Effector memory CD4-positive, alpha-beta T cell (primary cell): Measurements from ENCODE around the gene MRM2.

Experiments used
- DNase-seq, 3 donors: peaks; one replicate each; pipeline ENCODE4 v3.0.0-alpha.2; 2020
- H3K27ac ChIP-seq: 2 replicates; pipeline ENCODE4 v1.7.0; 2013; ENCODE audit warnings: mild to moderate bottlenecking, low read length, moderate library complexity; ENCODE audit not compliant: insufficient read depth, poor library complexity, severe bottlenecking
- H3K27me3 ChIP-seq: replicated peaks from 2 replicates; pipeline ENCODE4 v1.7.0; 2013; ENCODE audit warnings: mild to moderate bottlenecking, low read length; ENCODE audit not compliant: insufficient read depth, control insufficient read depth, poor library complexity, severe bottlenecking
- H3K36me3 ChIP-seq: 2 replicates; pipeline ENCODE4 v1.7.0; 2013; ENCODE audit warnings: mild to moderate bottlenecking, low read length, moderate library complexity; ENCODE audit not compliant: control insufficient read depth, insufficient read depth
- H3K4me1 ChIP-seq: 2 replicates; pipeline ENCODE4 v1.7.0; 2013; ENCODE audit warnings: low read length, mild to moderate bottlenecking; ENCODE audit not compliant: control insufficient read depth, insufficient read depth, poor library complexity, severe bottlenecking
- H3K4me3 ChIP-seq: 2 replicates; pipeline ENCODE4 v1.7.0; 2013; ENCODE audit warnings: low read length, low read depth, mild to moderate bottlenecking; ENCODE audit not compliant: insufficient read depth, poor library complexity, severe bottlenecking
- H3K9me3 ChIP-seq: 2 replicates; pipeline ENCODE4 v1.7.0; 2013; ENCODE audit warnings: mild to moderate bottlenecking, low read length, moderate library complexity; ENCODE audit not compliant: control insufficient read depth

MRM2 gene

DNA sequence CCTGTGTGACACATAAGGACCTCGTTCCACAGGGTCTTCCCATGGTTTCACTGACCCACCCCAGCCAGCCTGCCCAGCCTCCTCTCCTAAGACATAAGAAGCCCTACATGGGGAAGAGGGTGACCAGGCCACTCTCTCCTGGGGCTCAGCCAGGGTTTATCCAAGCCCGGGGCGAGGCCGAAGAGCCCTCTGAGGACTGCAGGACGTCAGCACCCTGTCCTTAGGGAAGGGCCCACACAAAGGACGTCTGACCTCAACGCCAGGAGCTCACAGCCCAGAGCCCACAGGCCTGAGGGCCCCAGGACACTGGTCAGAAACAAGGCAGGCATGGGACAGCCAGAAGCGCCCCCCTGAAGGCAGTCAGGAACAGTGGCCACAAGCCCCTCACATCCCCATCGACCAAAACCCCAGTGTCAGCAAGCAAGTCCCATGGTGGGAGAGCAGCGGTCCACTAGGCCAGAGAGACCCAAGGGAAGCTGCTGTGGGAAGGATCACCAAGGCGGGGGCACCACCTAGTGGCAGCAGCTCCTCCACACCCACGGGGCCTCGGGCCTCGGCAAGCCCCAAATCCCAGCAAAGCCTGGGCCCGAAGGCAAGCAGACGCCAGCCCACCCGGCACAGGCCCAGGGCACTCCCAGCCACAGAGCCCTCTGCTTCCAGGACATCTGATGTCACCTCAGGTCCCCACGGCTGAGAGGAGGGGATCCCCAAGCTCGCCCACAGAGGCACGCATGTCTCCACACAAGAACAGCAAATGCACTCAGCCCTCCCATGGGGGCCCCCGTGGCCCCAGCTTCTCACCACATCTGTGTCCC, 32.7 kb downstream of the MRM2 start:
- no peaks in the 10 kb centered on the region for H3K27me3 ChIP-seq
- no peaks in the 10 kb centered on the region for H3K4me1 ChIP-seq
- peak in 1 of 3 donors; percentile 12 for DNase-seq
- no peak overlapping the region for H3K4me3 ChIP-seq
- no peaks in the 10 kb centered on the region for H3K9me3 ChIP-seq
- H3K36me3 ChIP-seq: peaks cover 26% of the 10 kb centered on the region
- H3K27ac ChIP-seq: no peak overlapping the region

DNA sequence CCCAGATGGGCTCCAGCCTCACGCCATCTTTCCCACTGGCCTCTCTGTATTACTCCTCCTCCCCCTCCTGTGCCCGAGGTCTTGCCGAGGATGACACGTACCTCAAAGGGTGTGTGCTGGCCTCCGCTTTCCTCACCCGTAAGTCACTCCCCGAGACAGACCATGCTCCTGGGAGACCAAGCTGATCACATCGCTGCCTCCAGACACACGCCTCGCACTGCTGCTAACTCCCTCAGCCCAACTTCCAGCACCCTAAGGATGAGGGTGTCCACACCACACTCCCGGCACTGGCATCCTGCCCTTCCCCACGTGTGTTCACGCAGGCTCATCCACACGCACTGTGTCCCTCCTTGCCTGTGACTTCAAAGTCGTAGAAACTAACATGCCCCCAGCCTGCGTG, 33.3 kb downstream of the MRM2 start:
- Histone ChIP-seq H3K4me3 (no peak overlapping the region), H3K4me1 (no peaks in the 10 kb centered on the region), H3K27me3 (no peaks in the 10 kb centered on the region), H3K27ac (no peak overlapping the region), H3K9me3 (no peaks in the 10 kb centered on the region), H3K36me3 (peaks cover 24% of the 10 kb centered on the region)
- no peak for DNase-seq

DNA sequence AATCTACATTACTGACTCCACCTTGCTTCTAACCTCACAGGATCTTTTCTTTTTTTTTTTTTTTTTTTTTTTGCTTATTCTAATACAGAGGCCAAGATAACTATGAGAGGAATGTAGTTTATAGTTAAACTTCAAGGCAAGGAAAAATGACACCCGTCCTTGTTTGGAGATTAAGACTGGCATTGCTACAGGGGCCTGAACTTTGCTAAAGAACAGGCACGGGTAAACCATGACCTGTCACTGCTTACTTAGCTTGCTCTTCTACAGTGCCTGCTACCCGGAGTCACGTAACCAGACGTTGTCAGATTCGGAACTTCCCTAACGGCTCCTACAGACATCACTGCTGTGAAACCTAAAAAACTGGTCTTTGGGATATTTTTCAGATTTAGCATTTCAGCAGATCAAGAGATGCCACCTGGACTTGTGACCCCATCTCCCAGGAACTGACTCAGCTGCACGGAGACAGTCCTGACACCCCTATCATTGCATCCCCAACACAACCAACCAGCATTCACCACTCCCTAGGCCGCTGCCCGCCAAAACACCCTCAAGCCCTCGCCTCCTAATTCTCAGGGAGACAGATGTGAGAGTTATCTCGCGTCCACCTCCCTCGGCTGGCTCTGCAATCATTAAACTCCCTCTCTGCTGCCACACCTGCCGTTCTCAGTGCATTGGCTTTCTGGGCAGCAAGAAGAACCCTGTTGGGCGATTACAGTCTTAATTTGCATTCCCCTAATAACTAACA, 36.8 kb downstream of the MRM2 start:
- no peak for DNase-seq
- Histone ChIP-seq H3K27me3 (no peaks in the 10 kb centered on the region), H3K4me1 (no peaks in the 10 kb centered on the region), H3K4me3 (no peak overlapping the region), H3K36me3 (peaks cover 16% of the 10 kb centered on the region), H3K27ac (no peak overlapping the region), H3K9me3 (no peaks in the 10 kb centered on the region)

DNA sequence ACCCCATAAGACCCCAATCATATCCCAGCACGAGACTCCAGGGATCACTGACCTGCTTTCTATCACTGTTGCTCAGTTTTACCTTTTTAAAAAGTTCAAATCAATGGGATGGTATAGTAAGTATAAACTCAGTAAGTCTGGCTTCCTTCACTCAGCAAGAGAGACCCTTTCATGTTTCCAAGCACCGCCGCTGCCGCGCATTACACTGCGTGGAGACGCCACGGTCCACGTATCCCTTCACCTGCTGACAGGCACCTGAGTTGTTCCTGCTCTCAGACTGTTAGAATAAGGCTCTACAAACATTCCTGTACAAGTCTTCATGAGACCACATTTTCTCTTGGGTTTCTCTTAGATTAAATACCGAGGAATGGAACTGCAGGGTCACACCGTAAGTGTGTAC, 37.6 kb downstream of the MRM2 start:
- Histone ChIP-seq H3K36me3 (peaks cover 21% of the 10 kb centered on the region), H3K27ac (no peak overlapping the region), H3K4me1 (no peaks in the 10 kb centered on the region)

DNA sequence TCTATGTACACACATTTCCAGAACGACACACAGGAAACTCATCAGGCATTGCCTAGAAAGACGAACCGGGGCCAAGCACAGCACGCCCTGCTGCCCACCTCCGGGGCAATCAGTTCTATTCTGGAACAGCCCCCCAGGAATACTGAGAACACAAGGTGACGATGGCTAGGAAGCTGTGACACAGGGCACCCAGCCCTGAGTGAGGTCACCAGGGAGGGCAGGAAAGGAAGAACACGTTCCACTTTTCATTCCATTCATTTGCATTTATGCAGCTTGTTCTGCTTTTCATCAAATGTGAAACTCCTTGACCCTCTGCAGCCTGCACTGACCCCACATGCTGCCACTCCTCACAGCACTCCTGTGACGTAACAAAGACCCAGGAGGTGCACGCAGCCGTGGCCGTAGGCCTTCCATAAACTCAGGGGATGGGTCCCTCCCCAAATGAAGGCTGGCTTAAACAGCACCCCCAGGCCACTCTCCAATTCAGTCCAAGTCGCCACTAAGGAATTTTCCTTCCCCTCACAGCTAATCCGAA, 38.2 kb downstream of the MRM2 start:
- no peak for DNase-seq
- Histone ChIP-seq H3K27me3 (no peaks in the 10 kb centered on the region), H3K27ac (no peak overlapping the region), H3K9me3 (no peaks in the 10 kb centered on the region), H3K4me1 (no peaks in the 10 kb centered on the region), H3K36me3 (peaks cover 27% of the 10 kb centered on the region), H3K4me3 (no peak overlapping the region)

More for the DNA sequence above, 37.6 kb downstream of the MRM2 start:
- DNase-seq: no peak
- H3K4me3 ChIP-seq: no peak overlapping the region
- no peaks in the 10 kb centered on the region for H3K9me3 ChIP-seq
- no peaks in the 10 kb centered on the region for H3K27me3 ChIP-seq

DNA sequence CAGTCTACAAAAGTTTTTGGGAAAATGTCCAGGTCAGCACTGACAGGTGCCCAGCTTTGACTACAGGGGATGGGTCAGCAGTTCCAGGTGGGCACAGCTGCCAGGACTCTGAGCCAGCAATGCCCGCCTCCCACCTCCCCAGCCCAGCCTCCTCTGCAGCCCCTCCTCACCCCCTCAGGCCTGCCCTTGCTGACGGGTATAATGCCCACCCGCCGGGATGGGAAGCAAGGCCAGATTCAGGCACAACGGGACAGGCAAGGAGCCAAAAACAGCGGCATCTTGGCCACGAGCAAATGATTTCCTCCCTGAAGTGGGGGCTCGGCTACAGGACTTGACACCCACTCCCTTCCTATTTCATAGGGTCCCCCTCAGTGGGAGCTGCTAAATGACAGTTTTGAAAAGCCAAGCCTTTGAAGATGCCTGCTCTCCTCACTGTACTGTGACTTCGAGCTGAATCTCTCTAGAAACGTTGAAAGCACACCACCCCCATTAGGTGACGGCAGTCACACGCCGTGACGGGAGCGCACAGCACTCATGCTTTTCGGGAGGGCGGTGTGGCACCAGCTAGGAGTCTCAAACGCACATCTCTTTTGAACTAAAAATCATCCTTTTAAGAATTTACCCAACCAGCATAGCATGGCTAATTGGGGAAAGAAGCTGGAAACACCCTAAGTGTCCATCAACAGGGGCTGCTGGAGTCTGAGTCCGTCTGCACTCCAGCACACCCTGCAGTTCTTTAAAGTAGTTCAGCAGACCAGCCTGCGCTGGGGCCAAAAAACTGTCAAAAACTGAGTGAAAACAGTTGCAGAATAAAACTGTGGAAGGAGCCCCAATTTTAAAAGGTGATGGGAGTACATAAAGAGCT, 38.9 kb downstream of the MRM2 start:
- no peak overlapping the region for H3K27ac ChIP-seq
- H3K36me3 ChIP-seq: peaks cover 21% of the 10 kb centered on the region
- H3K27me3 ChIP-seq: no peaks in the 10 kb centered on the region
- H3K4me3 ChIP-seq: no peak overlapping the region
- no peaks in the 10 kb centered on the region for H3K4me1 ChIP-seq
- no peaks in the 10 kb centered on the region for H3K9me3 ChIP-seq
- DNase-seq: no peak

DNA sequence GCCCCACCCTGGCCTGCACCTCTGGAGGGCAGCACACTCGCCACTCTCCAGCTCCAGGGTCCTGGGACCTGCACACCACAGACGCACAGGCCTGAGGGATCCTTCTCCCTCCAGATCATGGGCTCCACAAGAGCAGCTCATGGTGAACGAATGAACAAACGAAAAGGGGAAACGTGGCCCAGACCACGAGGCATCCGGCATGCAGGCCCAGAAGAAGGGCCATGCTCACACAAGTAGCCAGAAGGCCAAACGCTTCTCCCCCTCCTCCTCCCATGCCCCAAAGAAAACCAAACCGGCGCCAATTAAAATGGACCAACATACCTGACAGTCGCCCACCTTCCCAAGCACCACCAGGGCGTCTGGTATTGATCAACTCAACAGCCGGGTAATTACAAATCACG, 39.6 kb downstream of the MRM2 start:
- Histone ChIP-seq H3K27me3 (no peaks in the 10 kb centered on the region), H3K4me3 (no peak overlapping the region), H3K4me1 (no peaks in the 10 kb centered on the region), H3K36me3 (peaks cover 18% of the 10 kb centered on the region), H3K27ac (no peak overlapping the region), H3K9me3 (no peaks in the 10 kb centered on the region)
- no peak for DNase-seq

DNA sequence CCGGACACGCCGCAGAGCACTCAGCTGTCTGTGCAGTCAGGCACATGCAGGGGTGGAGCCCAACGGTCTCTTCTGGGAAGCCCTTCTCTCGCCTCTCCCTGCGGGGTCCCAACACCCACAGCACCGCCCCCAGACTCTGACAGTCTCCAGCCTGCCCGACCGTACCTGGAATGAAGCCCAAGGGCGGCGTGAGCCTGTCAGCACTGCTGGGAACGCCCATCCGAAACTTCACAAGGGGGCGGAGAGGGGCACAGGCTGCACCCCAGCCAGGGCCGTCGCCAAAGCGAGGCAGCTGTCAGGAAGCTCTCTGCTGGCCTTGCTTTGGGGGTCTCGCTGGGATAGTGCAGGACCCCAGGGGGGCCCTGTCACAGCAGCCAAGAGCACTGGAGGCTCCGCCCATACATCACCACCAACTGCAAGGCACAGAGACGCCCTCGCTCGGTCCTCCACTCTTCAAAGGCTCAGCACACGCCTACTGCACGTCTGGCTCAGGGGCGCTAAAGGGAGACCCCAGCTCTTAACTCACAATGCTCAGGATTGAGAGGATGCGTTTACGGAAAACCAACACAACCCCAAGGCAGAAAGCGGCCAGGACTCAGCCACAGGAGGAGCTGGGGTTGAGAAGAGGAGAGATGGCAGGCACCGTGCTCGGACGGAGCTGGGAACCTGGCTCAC, 40.2 kb downstream of the MRM2 start:
- Histone ChIP-seq H3K4me1 (no peaks in the 10 kb centered on the region), H3K36me3 (peaks cover 15% of the 10 kb centered on the region), H3K4me3 (no peak overlapping the region), H3K27me3 (no peaks in the 10 kb centered on the region), H3K27ac (no peak overlapping the region), H3K9me3 (no peaks in the 10 kb centered on the region)
- DNase-seq: no peak

DNA sequence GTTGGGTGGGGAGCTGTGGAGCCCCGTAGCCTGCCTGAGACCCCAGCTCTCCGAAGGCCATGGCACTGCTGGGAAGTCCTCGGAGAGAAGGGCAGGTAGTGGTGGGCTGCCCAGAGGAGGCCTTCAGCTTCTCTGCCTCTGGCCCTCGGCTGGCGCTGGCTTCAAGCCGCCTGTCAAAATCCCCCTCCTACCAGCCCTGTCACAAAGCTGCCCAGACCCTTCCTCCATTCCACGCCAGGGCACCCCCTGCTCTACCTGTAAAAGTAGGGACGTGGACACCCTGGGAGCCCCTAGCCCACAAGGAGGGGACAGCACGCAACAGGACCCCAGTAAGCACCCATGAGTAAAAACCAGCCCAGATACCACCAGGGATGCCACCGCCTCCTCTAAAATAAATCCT, 40.9 kb downstream of the MRM2 start:
- Histone ChIP-seq H3K9me3 (no peaks in the 10 kb centered on the region), H3K36me3 (peaks cover 16% of the 10 kb centered on the region), H3K4me3 (no peak overlapping the region), H3K27ac (no peak overlapping the region), H3K27me3 (no peaks in the 10 kb centered on the region), H3K4me1 (no peaks in the 10 kb centered on the region)
- no peak for DNase-seq
